HG02571 (cell line): Measurements from ENCODE around the gene PSMB5.
"Not testable (repeated sequence)": the region's sequence is repeated elsewhere in the genome, so short reads cannot be mapped to it uniquely, and the experiment has no call there.

ENCODE experiments used
- ATAC-seq: cut with Tn5 transposase; IDR thresholded peaks from one replicate; pipeline ENCODE4 v1.9.1; 2021; ENCODE audit warnings: mild to moderate bottlenecking, moderate library complexity; ENCODE audit not compliant: unreplicated experiment

The PSMB5 gene

DNA sequence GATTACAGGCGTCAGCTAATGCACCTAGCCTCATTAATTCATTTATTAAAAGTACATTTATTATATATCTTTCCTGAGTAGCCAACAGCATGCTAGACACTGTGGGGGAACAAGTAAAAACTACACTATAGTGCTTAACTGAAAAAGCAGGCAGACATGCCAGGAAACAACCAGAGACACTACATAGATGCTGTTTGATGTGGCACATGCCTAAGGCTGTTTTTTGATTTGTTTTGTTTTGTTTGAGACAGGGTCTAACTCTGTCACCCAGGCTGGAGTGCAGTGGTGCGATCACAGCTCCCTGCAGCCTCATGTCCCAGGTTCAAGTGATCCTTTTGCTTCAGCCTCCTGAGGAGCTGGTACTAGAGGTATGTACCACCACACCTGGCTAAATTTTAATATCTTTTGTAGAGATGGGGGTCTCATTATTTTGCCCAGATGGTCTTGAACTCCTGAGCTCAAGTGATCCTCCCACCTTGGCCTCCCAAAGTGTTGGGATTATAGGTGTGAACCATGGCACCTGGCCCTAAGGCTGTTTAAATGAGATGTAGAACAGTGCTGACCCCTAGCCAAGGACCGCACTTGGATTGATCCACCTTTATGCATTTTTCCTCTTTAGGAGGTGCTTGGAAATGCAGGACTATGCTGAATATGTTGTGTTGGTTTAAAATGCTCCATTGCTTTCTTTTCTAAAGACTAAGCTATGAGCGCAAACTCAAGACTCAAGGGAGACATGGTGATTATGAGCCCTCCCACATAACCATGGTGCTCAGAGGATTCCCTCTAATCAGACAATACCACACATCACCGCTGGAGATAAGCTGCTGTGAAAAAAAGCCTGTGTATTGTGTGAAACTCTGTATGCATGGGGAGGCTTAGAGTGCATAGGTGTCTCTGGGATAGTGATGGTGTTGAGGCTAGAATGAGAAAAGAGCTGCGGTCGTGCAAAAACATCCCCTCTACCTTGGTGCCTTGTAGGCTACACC, 14.3 kb downstream of the PSMB5 start:
- ATAC-seq: no peak

DNA sequence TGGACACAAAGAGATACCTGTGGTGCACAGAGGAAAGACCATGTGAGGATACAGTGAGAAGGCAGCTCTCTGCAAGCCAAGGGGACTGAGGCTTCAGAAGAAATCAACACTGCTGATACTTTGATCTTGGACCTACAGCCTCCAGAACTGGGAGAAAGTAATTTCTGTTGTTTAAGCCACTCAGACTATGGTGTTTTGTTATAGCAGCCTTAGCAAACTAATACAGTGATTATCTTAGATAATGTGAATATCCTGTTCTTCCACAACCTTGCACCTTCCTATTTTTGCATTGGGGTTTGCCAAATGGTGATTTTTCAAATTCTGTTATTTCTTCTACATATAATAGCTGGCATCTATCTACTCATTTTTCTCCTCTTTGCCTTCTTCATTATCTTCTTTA, 16.6 kb downstream of the PSMB5 start:
- ATAC-seq: no peak

DNA sequence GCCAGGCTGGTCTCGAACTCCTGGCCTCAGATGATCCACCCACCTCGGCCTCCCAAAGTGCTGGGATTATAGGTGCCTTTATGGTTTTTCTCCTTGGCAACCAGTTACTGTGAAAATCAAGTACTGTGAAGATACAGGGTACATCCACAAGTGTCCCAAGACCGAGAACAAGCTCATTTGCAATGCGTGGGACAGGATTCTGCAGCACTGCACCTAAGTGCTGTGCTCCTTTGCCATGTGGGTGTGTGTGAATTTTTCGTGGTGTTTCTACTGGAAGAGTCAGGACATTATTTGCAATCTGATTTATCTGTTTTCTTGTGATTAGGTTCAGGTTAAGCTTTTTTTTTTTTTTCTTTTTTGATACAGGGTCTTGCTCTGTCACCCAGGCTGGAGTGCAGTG, 17.6 kb downstream of the PSMB5 start:
- ATAC-seq: no peak

DNA sequence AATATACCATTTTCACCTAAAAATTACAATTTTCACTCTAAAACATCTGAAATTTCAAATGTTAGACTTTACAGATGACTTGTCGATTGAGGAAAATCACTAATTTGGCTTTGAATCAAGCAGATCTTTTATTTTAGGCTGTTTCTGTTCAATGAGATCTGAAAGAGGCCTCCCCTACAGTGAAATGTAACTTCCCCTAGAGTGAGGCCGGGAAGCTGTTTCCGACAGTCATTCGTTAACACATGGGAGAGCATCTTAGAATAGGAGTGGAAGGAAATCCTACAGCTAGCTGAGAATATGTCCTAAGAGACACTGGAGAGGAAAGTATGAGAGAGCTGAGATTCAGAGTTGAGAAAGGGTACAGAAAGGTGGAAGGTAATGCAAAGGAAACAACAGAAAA, 19.1 kb downstream of the PSMB5 start:
- ATAC-seq: no peak

DNA sequence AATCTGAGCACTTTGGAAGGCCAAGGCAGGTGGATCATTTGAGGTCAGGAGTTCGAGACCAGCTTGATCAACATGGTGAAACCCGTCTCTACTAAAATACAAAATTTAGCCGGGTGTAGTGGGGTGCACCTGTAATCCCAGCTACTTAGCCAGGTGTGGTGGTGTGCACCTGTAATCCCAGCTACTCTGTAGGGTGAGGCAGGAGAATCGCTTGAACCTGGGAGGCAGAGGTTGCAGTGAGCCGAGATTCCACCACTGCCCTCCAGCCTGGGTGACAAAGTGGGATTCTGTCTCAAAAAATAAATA, 21.0 kb downstream of the PSMB5 start:
- ATAC-seq: not testable (repeated sequence)

DNA sequence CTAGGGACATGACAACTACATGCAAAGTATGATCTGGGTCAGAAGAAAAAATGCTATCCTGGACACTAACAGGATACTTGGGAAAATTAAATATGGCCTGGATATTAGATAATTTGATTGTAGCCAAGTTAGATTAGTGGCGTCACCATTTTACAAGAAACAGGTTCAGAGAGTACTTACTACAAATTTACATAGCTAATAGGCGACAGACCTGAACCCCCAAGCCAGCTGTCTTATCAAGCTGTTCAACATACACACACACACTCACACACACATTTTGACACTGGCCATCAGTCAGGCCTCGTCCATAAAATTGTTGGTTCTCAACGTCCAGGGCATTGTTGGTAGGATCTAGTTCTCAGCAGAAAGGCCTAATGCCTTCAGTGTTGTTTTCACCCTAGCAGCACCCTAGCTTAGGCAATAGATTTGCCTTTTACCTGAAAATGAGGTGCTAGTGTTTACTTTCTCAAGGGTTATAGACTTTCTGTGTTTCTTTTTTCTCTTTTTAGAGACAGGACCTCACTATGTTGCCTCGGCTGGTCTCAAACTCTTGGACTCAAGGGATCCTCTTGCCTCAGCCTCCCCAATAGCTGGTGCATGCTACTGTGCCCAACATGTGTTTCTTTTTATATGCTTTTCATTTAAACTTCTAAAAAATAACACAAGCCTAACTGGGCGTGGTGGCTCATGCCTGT, 21.5 kb downstream of the PSMB5 start:
- no peak for ATAC-seq

DNA sequence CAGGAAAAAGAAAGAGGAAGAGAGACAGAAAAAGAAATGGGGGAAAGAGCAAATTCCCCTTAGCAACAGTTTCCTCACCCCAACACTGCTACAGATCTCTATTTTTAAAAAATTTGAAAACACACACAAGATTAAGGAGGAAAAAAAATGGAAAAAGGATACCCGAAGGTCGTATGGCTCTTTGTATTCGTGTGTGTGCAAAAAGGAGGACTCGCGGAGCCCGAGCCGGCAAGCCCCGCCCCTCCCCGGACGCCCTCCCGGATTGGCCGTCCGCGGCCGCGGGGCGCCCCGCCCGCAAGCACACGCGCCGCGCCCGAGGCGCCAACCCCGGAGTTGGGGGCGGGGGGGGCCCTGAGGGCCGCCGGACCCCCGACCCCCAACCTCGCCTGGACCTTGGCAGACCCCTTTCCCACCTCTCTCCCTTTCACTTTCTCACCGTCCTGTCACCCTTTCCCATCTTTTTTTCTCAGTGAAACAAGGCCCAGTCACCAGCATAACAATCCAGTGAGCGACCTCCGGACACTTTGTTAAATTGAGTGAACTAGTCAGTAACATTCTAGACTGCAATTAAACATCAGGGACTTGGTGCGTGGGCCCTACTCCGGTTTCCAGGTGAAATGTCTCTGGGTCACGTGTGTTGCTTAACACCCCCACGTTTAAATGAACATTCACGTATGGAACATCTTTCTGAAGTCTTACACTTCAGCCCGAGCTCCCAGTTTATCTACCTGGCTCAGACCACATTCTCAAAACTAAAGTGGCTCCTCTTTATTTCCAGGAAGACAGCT, 24.6 kb downstream of the PSMB5 start, which contains the start of gene C14orf93:
Gene C14orf93 (minus strand): TSS at position 205 of the 788 bp plus-strand sequence. CDS start 11,120 bp downstream, outside the sequence.
- ATAC-seq: no peak

DNA sequence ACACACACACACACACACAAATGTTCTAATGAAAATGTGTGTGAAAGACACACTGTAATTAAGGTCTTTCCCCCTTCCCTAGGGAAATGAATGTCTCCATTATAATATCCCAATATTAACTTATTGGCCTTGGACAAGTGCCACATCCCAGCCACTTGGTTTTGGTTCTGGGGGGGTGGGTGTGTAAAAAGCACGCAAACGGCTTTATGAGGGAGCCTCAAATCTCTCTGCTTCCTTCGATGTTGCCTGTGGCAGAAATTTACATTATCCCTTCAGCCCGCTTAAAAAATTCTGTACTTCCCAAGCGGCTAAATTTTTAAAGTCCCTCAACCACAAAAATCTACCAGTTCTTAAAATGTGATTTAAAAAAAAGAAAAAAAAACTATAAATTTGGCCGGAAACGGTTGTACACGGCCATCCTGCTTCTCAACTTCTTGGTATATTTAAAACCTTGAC, 25.2 kb downstream of the PSMB5 start:
- no peak for ATAC-seq

DNA sequence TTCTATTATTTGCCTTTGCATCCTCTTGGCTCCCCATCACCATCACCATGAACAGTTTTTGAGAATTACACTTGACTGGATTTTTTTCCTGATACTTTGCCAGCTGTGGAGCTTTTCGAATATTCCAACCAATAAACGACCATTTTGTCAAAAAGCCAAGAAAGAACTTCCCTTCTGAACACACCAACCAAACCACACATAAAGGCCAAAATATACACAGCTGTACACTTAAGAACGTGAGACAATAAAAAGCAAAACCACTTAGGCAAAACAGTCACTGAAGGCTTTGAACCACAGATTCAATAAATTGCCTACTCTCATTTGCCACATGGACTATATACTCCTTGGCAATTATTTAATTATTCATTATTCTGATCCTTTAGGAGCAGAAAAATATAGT, 25.9 kb downstream of the PSMB5 start:
- ATAC-seq: no peak

DNA sequence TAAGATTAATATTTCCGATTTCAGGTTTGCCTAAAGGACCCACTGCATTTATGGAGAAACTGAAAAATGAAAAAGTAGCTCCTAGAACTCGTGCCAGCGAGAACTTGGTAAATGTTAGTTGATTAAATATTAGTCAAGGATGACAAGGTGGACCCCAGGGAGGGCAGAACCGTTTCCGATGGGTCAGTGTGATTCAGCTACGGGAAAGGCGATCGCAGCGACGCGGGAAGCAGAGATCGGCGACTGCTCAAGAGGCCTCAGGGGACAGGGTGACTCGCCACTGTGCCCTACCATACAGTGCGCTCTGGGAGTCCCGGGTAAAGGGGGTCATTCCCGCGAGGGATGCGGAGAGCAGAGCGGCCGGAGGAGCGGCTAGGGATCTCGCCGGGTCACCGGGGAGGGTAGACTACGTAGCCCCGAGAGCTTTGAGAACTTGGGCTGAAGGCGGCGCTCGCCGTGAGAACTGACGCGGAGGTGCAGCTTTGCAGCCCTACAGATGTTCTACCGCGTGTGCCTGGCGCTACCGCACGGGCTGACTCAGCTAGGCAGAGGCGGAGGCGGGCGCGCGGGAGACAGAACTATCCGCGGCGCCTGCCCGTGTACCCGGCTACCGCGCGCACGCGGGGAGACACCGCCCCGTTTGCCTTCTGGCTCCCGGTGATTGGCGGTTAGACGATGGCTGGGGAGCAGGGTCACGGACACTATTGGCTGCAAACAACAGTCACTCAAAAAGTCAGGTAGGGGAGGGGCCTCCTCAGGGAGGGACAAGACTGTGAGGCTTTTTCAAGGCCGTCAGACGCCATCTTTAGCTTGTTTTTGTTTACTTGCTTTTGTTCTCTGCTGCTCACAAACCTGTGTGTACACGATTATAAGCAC, 27.9 kb downstream of the PSMB5 start:
- peak; percentile 94 for ATAC-seq

DNA sequence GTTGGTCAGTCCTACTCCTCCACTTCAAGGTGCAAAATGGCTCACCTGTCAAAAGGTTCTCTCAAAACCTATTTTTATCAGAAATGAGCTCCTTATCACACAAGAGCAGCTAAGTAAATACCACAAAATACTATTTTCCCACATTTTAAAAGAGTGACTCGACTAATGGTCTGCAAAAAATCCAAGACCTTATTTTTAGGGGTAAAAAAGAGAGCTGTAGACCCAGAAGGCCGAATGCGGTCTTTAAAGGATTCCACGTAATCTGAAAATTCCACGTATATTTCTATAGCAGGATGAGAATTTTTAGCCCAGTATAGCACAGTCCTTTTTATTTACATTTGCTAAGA, 28.5 kb downstream of the PSMB5 start:
- ATAC-seq: no peak

DNA sequence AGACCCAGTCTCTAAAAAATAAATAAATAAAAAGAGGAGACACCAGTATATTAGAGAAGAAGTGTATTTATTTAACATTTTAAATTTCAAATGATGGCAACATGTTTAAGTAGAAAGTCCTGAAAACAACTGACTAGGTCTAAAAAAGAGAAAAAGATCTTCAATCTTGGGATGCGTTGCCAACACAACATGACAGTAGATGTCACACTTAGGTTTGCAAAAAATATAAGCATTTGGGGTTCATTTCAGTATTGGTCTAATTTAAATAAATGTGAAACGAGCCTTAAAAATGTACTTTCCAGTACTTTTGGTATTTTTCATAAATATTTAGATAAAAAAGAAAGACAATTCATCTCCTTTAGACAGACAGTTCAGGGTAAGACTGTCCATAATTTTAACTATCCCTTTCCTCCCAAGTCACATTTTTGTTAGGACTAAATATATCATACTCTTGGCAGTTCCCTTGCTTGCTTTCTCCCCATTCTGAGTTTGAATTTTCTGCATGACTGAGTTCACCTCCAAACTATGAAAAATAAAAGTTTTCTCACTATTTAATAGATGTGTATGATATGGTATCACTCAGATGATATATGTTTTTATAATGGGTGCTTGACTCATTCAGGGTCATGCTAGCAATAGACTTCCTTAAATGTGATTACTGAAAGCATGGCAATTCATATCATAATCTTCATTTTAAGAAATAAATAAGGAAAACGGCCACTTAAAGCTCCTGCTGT, 29.1 kb downstream of the PSMB5 start:
- ATAC-seq: no peak

DNA sequence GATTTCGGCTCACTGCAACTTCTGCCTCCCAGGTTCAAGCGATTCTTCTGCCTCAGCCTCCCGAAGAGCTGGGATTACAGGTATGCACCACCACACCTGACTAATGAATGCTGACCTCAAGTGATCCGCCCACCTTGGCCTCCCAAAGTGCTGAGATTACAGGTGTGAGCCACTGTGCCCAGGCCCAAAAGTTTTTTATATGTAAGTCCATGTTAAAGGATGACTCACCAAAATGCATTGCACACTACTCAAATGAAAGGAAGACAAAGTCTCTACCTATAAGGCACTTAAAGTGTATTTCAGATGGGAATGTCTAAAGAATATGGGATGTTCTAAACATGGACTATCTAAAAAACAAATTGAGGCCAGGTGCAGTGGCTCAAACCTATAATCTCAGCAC, 30.4 kb downstream of the PSMB5 start:
- not testable (repeated sequence) for ATAC-seq

DNA sequence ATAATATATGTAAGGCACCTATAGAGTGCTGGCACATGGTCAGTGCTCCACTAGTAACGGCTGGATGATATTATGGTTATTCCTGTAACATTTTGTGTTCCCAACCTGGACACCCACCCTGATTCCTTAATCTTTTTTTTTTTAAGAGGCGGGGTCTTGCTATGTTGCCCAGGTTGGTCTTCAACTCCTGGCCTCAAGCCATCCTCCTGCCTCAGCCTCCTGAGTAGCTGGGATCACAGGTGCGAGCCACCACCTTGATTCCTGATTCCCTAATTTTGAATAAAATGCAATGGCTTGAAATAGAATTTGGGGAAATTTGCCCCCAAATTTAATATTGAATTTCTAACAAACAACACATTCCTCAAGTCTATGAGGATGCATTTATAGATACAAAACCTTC, 32.1 kb downstream of the PSMB5 start:
- no peak for ATAC-seq

DNA sequence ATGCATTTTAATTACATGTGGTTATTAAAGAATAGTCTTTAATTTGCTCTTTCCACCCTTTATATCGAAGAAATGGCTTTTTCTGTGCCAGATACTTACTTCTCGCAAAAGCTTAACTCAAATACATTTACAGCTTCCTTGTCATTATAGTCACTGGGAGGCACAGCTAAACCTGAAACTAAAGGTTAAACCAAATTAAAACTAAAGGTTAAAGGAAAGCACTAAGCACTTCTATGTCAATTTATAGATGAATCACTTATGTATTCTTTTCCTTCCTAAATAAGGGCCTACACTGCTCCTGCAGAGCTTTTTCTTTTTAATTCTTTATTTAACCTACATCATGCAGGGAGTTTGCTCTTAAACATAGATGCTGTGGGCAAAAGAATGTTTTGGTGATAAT, 33.8 kb downstream of the PSMB5 start:
- ATAC-seq: no peak

DNA sequence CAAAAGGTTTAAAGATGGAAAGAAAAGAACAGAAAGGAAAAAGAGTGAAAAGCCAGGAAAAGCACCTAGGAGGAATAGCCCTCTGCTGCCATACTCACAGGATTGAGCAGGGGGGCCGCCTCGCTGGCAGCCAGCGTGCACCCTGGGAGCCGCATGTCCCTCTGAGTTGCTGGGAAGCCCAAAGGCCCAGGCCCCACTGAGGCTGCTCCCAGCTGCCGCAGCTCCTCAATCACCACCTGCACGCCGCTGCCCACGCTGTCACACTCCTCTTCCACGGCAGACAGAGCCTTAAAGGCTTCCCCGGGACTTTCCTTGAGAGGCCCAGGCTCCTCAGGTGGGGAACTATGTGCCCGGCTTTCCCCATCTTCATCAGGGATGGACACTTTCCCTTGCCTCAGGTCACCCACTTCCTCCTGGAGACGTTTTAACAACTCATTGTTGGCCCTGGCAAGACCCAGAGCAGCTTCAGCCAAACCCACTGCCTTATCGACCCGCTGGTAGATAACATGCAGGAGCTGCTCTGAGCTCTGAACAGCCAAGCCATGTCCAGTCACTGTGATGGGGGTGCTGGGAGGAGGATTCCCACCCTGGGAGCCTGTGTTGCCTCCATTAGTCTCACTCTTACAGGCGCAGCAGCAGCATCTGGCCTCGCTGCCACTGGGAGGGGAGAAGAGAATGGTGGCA, 36.2 kb downstream of the PSMB5 start:
- no peak for ATAC-seq

DNA sequence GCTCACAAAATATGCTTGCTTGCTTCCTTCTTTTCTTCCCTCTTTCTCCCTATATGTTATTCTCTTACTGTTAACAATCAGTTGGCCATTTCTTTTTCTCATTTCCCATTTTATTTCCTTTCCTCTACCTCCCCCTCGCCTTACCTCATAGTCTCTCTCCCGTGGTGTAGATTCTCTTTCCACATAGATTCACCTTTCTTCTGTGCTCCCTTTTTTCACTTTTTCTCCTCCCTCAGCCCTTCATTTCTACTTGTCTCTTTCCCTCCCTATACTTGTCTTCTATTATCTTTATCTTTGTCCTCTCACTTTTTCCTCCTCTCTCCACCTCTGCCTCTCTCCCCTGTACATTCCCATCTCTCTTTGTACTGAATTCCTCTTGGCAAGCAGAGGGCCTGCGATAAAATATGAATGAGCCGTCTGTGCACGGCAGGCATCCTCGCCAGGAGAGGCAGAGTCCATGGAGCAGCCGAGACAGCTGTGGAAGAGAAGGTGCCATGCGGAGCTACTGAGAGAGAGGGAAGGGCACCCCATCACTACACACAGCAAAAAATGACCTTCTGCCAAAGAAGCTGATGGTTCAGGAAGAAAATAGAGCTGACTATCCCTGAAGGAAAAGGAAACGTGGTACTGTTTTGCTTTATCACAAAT, 36.9 kb downstream of the PSMB5 start:
- ATAC-seq: no peak

DNA sequence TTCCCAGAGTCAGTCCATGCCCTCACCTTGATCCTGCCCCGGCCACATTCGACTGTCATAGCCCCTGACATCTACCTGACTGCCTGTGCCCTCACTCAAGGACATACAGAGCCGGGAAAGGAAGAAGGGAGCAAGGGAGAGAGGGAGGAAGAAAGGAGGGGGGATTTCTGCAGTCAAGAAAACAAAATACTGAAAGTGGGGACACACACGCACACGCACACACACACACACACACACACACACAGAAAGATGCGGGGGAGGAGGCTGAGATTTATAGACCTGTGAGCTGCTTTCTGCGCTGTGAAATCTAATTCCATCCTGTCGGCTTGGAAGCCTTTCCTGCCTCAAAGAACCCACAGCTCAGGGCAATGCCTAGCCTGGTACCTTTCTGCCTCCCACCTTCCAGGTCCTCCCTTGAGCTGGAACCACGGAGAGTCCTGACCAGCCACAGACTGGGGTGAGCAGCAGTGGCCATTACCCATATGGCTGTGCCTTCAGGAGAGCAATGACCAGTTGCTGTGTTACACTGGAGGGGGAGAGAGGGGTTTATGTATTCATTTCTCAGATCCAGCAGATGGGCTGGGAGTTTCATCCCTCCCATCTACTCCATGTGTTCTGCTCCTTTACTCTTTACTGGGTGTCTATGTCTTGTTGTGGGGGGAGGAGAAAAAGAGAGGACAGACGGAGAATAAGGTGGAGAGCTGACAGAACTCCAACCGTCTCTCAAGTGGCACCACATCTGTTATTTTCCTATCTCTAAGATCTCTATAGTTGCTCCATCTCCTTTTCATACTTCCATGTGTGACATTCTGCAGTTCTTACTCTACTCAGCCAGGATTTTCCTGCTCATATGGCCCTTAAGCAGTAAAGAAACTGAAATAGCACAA, 37.7 kb downstream of the PSMB5 start:
- ATAC-seq: no peak
